Vagina (tissue), 2 donors: ENCODE data around the gene CDK14.

Source experiments
- POLR2A ChIP-seq, 2 donors: fragments of 450-650 bp; IDR thresholded peaks; one replicate each; pipeline ENCODE4 v1.6.1; 2017; ENCODE audit warnings: antibody characterized with exemption in 2 of 2, mild to moderate bottlenecking in 2 of 2, moderate library complexity in 2 of 2
- POLR2AphosphoS5 ChIP-seq, 2 donors: sonication (generic); formaldehyde crosslinking; IDR thresholded peaks; one replicate each; pipeline ENCODE4 v1.9.0; 2017; ENCODE audit warnings: antibody characterized with exemption in 2 of 2, mild to moderate bottlenecking in 2 of 2, low read depth in 1 of 2; ENCODE audit not compliant: insufficient read depth in 1 of 2

GRCh38 chr7:90877201-90877600, 281.1 kb downstream of the CDK14 start:
- TF ChIP-seq POLR2AphosphoS5 (IDR thresholded peaks at IDR 0.05; ENCODE audit: insufficient read depth in 1 of 2, low read depth in 1 of 2) (no peak), POLR2A (IDR thresholded peaks at IDR 0.05) (no peak)
